HT1080 (cell line): ENCODE data around the gene CEP68. TPM values are rescaled to one million over a fixed set of nuclear protein-coding genes. Genes with fewer than 3 reads are reported as not detected.

ENCODE experiments used
- DNase-seq: peaks from one replicate; pipeline ENCODE4 v3.0.0-alpha.2; 2015; ENCODE audit warnings: low read depth
- total RNA-seq: library from RNA; depleted of rRNA; stranded (reverse); fragments of >200 nt; shearing (Covaris generic); gene quantifications from 2 replicates; pipeline ENCODE4 v1.2.3, GENCODE V29; 2014

Gene CEP68
- total RNA-seq, 1 experiment from 2014 or later: 3.7 TPM

- no peak for DNase-seq
Observed at GRCh38 chr2:65075605-65076344, 19.6 kb downstream of the CEP68 start.

GRCh38 chr2:65076345-65076710, 20.1 kb downstream of the CEP68 start:
- DNase-seq: peak; percentile 26

- no peak for DNase-seq
Observed at GRCh38 chr2:65077898-65078297, 21.7 kb downstream of the CEP68 start.

GRCh38 chr2:65079017-65079416, 22.8 kb downstream of the CEP68 start:
- no peak for DNase-seq

GRCh38 chr2:65081232-65081685, 25.0 kb downstream of the CEP68 start:
- no peak for DNase-seq

GRCh38 chr2:65085148-65085547, 28.9 kb downstream of the CEP68 start:
- DNase-seq: no peak

- no peak for DNase-seq
Observed at GRCh38 chr2:65092791-65093190, 36.6 kb downstream of the CEP68 start.

GRCh38 chr2:65093211-65093610, 37.0 kb downstream of the CEP68 start:
- DNase-seq: no peak

- DNase-seq: no peak
Observed at GRCh38 chr2:65096948-65097347, 40.7 kb downstream of the CEP68 start.

- no peak for DNase-seq
Observed at GRCh38 chr2:65097844-65098243, 41.6 kb downstream of the CEP68 start.

- DNase-seq: peak; percentile 50
Observed at GRCh38 chr2:65098741-65099140, 42.5 kb downstream of the CEP68 start.

- DNase-seq: no peak
Observed at GRCh38 chr2:65101071-65101470, 44.9 kb downstream of the CEP68 start.

- no peak for DNase-seq
Observed at GRCh38 chr2:65103013-65103715, 46.9 kb downstream of the CEP68 start.

GRCh38 chr2:65107530-65107929, 51.3 kb downstream of the CEP68 start:
- no peak for DNase-seq

- no peak for DNase-seq
Observed at GRCh38 chr2:65108780-65109179, 52.6 kb downstream of the CEP68 start.

- DNase-seq: no peak
Observed at GRCh38 chr2:65112633-65113032, 56.4 kb downstream of the CEP68 start.

- DNase-seq: no peak
Observed at GRCh38 chr2:65113229-65113628, 57.0 kb downstream of the CEP68 start.

GRCh38 chr2:65113816-65114215, 57.6 kb downstream of the CEP68 start:
- DNase-seq: no peak

- no peak for DNase-seq
Observed at GRCh38 chr2:65114921-65115320, 58.7 kb downstream of the CEP68 start.

- DNase-seq: no peak
Observed at GRCh38 chr2:65116645-65117044, 60.4 kb downstream of the CEP68 start.

- no peak for DNase-seq
Observed at GRCh38 chr2:65120990-65121693, 64.9 kb downstream of the CEP68 start.

- no peak for DNase-seq
Observed at GRCh38 chr2:65122313-65122712, 66.1 kb downstream of the CEP68 start.
